ENCODE results near the gene THBS3.

The THBS3 gene

DNA sequence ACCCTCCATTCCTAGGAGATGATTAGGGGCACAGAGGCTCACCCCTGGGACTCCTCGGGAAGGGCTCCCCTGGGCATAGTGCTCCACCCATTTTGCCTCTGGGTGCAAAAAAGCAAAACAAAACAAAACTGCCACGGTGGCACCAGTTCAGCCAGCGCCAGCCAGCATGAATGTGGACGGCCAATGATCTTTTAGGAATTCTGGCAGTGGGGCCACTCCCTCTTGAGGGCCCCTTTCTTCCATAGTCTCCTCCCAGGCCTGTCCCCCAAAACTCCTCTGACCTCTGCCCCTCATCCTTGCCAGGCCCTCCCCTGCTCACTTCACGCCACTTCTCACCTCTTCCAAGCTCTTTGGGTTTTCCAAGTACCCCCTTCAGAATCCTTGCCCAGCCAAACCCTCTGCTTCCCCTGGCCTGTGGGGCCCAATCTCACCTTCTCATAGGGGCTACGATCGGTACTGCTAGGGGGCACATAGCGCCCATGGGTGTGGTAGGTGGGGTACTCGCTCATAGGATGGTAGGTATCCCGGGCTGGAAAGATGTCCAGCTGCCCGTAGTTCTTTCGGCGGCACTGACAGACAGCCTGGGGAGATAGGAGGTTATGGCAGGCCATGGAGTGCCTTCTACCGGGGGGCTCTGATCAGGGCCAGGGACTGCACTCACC is 20.8 kb downstream of the THBS3 start:
- no peak for DNase-seq

GRCh38 chr1:155186067-155186793 is 21.5 kb downstream of the THBS3 start:
- DNase-seq = no peak

- no peak for DNase-seq
These were observed 22.0 kb downstream of the THBS3 start for GRCh38 chr1:155185783-155186066.

GRCh38 chr1:155184835-155185782 is 22.6 kb downstream of the THBS3 start:
- DNase-seq = no peak

GRCh38 chr1:155184351-155184811 is 23.3 kb downstream of the THBS3 start:
- DNase-seq = no peak

- DNase-seq = no peak
These were observed 23.9 kb downstream of the THBS3 start for GRCh38 chr1:155183775-155184221.

GRCh38 chr1:155182052-155182550 is 25.6 kb downstream of the THBS3 start:
- no peak for DNase-seq

- no peak for DNase-seq
These were observed 26.2 kb downstream of the THBS3 start for GRCh38 chr1:155181371-155182051.

GRCh38 chr1:155179112-155180031 is 28.3 kb downstream of the THBS3 start:
- DNase-seq = no peak

GRCh38 chr1:155178441-155179111 is 29.1 kb downstream of the THBS3 start:
- DNase-seq = no peak

- DNase-seq = no peak
These were observed 29.8 kb downstream of the THBS3 start for GRCh38 chr1:155177918-155178281.

- no peak for DNase-seq
These were observed 30.3 kb downstream of the THBS3 start for GRCh38 chr1:155177192-155177917.

DNA sequence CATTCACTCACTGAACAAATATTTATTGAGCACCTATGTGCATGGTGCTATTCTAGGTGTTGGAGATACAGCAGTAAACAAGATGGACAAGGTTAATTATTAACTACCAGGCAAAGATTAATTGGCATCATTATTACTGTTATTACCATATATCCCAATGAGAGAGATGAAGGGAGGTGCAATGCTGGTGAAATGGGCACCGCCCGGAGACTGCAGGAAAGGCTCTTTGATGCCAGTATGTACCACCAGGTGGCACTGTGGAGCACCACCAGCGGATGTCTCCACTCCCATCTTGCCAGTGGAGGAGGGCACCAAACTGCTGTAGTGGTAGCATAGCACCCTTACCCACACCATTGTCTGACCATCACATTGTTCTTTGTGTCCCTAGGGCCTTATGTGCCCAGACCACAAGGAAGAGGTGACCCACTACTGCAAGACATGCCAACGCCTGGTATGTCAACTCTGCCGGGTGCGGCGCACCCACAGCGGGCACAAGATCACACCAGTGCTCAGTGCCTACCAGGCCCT is 31.1 kb downstream of the THBS3 start:
- DNase-seq = peak; percentile 84 to 86

- peak; percentile 8 to 50 for DNase-seq
These were observed 31.7 kb downstream of the THBS3 start for GRCh38 chr1:155175927-155176371.

DNA sequence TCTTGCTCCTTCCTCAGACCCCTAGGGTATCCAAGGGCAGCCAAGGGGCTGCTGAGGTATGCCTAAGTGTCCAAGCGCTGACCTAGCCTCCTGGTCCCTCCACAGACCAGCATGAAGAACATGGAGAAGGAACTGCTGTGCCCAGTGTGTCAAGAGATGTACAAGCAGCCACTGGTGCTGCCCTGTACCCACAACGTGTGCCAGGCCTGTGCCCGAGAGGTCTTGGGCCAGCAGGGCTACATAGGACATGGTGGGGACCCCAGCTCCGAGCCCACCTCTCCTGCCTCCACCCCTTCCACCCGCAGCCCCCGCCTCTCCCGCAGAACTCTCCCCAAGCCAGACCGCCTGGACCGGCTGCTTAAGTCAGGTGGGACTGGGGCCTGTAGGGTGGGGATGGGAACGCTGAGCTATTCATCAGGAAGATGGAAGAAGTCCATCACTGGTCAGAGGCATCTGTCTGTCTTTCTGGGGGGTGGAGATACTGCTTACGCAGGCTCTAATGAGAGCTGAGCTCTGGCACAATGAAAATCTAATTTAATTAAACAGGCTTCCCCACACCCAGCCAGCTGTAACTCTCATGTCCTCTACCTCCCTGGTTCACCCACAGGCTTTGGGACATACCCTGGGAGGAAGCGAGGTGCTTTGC is 32.3 kb downstream of the THBS3 start:
- DNase-seq = no peak

GRCh38 chr1:155174324-155175280 is 33.1 kb downstream of the THBS3 start:
- DNase-seq = peak; percentile 88 to 90

- peak; percentile 90 to 91 for DNase-seq
These were observed 34.0 kb downstream of the THBS3 start, which contains the start of gene TRIM46 for GRCh38 chr1:155173478-155174323. Gene TRIM46 (plus strand): TSS chr1:155173849. CDS start chr1:155173967, 118 bp downstream.
